SK-N-MC (cell line): Measurements from ENCODE around the gene POU4F3.

ENCODE experiments used
- DNase-seq: peaks from one replicate; pipeline ENCODE4 v3.0.0-alpha.2; 2011; ENCODE audit warnings: low read depth, low spot score
- H3K27ac ChIP-seq: fragments of 200-600 bp; sonication (generic); 2 replicates; pipeline ENCODE4 v1.5.1; 2016; ENCODE audit warnings: mixed run types
- H3K36me3 ChIP-seq: fragments of 200-600 bp; sonication (generic); 2 replicates; pipeline ENCODE4 v1.6.1; 2017; ENCODE audit warnings: antibody characterized with exemption, low read length, mixed read lengths; ENCODE audit not compliant: insufficient read depth
- H3K4me3 ChIP-seq: fragments of 200-600 bp; sonication (generic); 2 replicates; pipeline ENCODE4 v1.5.1; 2016
- H3K9ac ChIP-seq: fragments of 200-600 bp; sonication (generic); 2 replicates; pipeline ENCODE4 v1.8.0; 2017; ENCODE audit warnings: mixed run types, mixed read lengths; ENCODE audit not compliant: insufficient read length
- H3K9me3 ChIP-seq: fragments of 200-600 bp; sonication (generic); 2 replicates; pipeline ENCODE4 v1.6.1; 2017; ENCODE audit warnings: low read depth, mild to moderate bottlenecking, antibody characterized with exemption, low read length, moderate library complexity, mixed read lengths
- EZH2 ChIP-seq: fragments of 200-600 bp; sonication (generic); IDR thresholded peaks from one replicate; pipeline ENCODE4 v1.6.1; 2017; ENCODE audit warnings: antibody characterized with exemption
- FOXP2 ChIP-seq: optimal IDR thresholded peaks from 2 replicates; pipeline ENCODE3; 2011; ENCODE audit warnings: mild to moderate bottlenecking, moderate library complexity; ENCODE audit not compliant: insufficient read depth; ENCODE audit errors: extremely low read length, control extremely low read depth
- POLR2AphosphoS5 ChIP-seq: IDR thresholded peaks from 2 replicates; pipeline ENCODE4 v1.6.1; 2012; ENCODE audit warnings: mild to moderate bottlenecking, low read depth, low read length, borderline replicate concordance

The POU4F3 gene

DNA sequence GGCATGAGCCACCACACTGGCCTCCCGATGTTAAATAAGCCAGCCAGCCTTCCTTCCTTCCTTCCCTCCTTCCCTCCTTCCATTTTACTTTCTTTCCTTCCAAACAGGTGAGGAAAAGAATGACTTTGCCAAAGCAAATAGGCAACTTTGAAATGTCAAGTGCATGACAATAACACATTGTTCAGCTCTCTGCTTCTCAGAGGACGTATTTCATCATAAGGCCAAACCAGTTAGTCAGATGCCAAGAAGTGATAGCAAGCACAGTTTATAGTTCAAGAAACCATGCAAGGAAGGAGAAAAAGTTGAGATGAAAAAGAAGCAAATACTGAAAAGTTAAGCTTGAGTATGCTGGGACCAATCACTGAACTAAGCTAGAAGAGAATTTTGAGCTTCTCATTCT is 29.5 kb downstream of the POU4F3 start:
- H3K9ac ChIP-seq, result no peak overlapping the region
- no peaks in the 10 kb centered on the region for H3K36me3 ChIP-seq
- no peak for TF ChIP-seq FOXP2
- TF ChIP-seq POLR2AphosphoS5, result no peak; the same call in 1 of the 2 replicates
- TF ChIP-seq EZH2, result no peak

DNA sequence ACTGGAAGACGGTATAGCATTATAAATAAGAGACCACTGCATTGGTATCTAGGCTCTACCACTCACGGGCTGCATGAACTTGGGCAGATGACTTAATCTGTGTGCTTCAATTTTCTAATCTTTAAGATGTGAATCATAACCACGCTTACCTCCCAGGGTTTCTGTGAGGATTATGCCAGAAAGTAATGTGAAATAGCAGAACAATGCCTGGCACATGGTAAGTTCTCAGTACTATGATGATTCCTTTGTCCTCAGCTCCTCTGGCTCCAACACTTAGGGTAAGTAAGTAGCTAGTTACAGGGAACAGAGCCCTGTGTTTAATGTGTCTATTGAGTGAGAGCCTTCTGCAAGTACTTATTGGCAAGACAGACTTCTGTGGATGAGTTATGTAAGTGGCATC is 31.1 kb downstream of the POU4F3 start:
- H3K36me3 ChIP-seq, result no peaks in the 10 kb centered on the region
- H3K9ac ChIP-seq, result no peak overlapping the region
- no peak for DNase-seq
- no peaks in the 10 kb centered on the region for H3K9me3 ChIP-seq
- H3K4me3 ChIP-seq, result no peak overlapping the region
- TF ChIP-seq POLR2AphosphoS5 (no peak), FOXP2 (no peak), EZH2 (no peak)
- H3K27ac ChIP-seq, result no peak overlapping the region

More for the DNA sequence above, 29.5 kb downstream of the POU4F3 start:
- no peak for DNase-seq
- Histone ChIP-seq H3K27ac (peak overlapping the region; percentile 87), H3K4me3 (no peak overlapping the region), H3K9me3 (no peaks in the 10 kb centered on the region)

DNA sequence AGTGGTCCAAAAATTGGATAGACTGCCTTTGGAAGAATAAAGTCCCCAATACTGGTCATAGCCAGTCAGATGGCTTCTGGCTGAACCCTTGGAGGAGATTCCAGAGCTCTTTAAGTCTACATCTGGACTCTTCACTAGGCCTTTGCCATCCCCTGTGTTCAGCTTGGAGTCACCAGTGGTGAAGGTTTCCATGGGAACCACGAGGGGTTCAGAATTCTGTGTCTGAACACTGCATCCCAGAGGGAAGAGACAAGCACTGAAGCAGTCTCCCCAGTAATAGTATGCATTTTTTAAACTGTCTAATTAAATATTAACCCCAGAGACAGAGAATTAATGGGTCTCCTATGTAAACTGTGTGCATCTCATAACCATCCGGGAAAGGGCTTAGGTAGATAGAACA is 38.2 kb downstream of the POU4F3 start:
- TF ChIP-seq EZH2 (no peak), POLR2AphosphoS5 (no peak), FOXP2 (no peak)
- no peaks in the 10 kb centered on the region for H3K36me3 ChIP-seq
- H3K27ac ChIP-seq, result no peak overlapping the region
- H3K9me3 ChIP-seq, result no peaks in the 10 kb centered on the region
- DNase-seq, result no peak
- H3K9ac ChIP-seq, result no peak overlapping the region
- H3K4me3 ChIP-seq, result no peak overlapping the region

DNA sequence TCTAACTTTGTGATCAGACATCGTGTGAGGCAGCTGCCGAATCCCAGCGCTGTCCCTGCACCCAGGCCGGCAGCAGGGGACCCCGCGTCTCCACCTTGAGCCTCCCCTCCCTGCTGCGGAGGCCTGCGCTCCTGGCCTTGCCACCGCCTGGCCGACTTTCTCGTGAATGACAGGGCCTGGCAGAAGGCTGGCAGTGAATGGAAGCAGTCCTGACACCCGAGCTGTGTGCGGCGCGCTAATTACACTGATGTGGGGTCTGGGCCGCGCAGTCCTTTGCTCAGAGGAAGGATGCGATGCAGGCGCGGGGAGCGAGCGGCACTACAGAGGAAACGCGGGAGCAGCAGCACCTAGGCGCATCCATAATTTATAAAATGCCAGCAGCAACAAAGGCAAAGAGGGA is 40.3 kb downstream of the POU4F3 start:
- TF ChIP-seq EZH2 (no peak), POLR2AphosphoS5 (no peak), FOXP2 (no peak)

DNA sequence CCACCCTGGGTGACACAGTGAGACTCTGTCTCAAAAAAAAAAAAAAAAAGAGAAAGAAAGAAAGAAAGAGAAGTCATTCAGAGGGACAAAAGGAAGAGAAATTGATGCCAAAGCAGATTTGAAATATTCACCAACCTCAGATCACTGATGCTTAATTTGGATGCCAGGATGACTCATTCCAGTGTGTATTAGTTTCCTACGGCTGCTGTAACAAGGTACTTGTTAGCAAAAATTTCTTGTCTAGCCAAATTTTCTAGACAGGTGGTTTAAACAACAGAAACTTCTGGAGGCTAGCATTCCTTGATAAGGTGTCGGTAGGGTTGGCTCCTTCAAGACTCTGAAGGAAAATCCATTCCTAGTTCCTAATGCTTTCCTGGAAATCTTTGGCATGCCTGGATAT is 42.1 kb downstream of the POU4F3 start:
- Histone ChIP-seq H3K9ac (no peak overlapping the region), H3K9me3 (no peaks in the 10 kb centered on the region), H3K36me3 (no peaks in the 10 kb centered on the region), H3K4me3 (no peak overlapping the region), H3K27ac (no peak overlapping the region)
- no peak for DNase-seq
- TF ChIP-seq FOXP2, result no peak
- TF ChIP-seq EZH2, result no peak
- no peak for TF ChIP-seq POLR2AphosphoS5

More for the DNA sequence above, 40.3 kb downstream of the POU4F3 start:
- H3K9ac ChIP-seq, result no peak overlapping the region
- no peak overlapping the region for H3K27ac ChIP-seq
- H3K9me3 ChIP-seq, result no peaks in the 10 kb centered on the region
- DNase-seq, result no peak
- no peak overlapping the region for H3K4me3 ChIP-seq
- no peaks in the 10 kb centered on the region for H3K36me3 ChIP-seq

DNA sequence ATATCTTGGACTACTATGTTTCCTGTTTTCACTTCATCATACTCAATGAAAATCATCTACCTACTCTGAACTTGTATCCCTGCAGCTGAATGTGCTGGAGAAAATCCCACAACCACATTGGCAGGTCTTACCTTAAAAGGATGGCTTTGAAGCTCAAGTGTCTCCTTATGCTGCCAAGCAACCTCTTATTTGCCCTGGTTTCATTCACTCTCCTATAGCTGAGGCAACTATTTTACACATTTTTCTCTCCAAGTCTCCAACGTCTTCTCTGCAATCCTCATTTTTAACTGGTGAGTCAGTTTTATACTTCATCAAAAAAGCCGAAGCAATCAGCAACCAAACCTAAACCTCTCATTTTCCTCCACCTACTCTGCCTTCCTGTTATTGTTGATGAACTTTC is 49.7 kb downstream of the POU4F3 start:
- Histone ChIP-seq H3K9me3 (no peaks in the 10 kb centered on the region), H3K36me3 (no peaks in the 10 kb centered on the region), H3K27ac (no peak overlapping the region), H3K9ac (no peak overlapping the region), H3K4me3 (no peak overlapping the region)
- DNase-seq, result no peak
- TF ChIP-seq EZH2 (no peak), POLR2AphosphoS5 (no peak), FOXP2 (no peak)

DNA sequence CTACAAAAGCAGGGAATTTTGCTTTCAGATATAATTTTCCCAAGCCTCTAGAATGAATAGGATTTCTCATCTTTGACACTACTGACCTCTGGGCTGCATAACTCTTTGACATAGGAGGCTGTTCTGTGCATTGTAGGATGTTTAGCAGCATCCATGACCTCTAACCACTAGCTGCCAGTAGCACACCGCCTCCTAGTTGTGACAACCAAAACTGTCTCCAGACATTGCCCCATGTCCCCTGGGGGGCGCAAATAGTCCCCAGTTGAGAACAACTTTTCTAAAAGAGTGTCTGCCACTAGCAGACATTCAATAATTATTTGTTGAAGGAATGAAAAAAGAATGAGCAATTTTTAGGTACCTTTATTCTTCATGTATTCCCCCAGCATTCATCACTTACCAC is 51.8 kb downstream of the POU4F3 start:
- no peak for TF ChIP-seq POLR2AphosphoS5
- TF ChIP-seq EZH2, result no peak
- no peak for TF ChIP-seq FOXP2
- no peak overlapping the region for H3K27ac ChIP-seq
- no peaks in the 10 kb centered on the region for H3K9me3 ChIP-seq
- H3K4me3 ChIP-seq, result no peak overlapping the region
- no peaks in the 10 kb centered on the region for H3K36me3 ChIP-seq
- H3K9ac ChIP-seq, result no peak overlapping the region
- DNase-seq, result no peak
